ENCODE results near the gene BTN1A1.
A peak's percentile ranks its signal among the peaks of the same experiment; 100 is the strongest.

BTN1A1 gene

DNA sequence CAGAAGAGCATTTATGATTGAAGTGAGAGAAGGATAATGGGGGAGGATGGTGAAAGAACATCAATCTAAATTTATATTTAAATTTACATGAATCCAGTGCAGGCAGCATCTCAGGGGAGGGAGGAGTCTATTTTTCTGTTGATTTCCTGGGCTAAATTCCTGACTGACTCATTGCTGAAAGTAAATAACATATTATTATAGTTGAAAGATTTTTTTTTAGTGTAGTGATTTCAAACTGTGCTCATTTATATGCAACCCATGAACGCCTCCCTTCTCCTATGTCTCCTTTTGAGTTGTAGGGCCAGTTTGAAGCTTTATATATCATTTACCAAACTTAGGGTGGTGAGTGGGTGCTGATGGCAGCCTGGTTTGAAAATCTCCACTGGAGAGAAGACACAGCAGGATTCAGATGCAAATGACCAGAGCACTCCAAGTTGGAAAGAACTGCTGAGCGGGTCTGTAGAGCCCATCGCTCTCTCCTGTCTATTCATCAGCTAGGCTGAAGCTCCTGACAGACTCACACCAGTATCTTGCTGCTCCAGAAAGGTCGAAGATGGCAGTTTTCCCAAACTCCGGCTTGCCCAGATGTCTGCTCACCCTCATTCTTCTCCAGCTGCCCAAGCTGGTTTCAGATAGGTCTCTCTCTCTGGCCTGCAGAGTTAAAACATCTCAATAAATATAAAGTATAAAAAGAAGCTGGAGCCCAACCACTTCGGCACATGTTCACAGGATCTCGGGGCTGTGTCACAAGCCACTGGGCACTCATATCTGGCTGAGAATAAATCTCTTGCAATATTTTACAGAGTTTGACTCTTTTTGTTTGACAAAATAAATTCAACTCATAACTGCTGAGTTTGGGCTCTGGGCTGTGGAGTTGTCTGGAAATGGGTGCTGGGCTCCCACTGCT, 24.0 kb upstream of the BTN1A1 start:
- TF ChIP-seq, protein P1, sequence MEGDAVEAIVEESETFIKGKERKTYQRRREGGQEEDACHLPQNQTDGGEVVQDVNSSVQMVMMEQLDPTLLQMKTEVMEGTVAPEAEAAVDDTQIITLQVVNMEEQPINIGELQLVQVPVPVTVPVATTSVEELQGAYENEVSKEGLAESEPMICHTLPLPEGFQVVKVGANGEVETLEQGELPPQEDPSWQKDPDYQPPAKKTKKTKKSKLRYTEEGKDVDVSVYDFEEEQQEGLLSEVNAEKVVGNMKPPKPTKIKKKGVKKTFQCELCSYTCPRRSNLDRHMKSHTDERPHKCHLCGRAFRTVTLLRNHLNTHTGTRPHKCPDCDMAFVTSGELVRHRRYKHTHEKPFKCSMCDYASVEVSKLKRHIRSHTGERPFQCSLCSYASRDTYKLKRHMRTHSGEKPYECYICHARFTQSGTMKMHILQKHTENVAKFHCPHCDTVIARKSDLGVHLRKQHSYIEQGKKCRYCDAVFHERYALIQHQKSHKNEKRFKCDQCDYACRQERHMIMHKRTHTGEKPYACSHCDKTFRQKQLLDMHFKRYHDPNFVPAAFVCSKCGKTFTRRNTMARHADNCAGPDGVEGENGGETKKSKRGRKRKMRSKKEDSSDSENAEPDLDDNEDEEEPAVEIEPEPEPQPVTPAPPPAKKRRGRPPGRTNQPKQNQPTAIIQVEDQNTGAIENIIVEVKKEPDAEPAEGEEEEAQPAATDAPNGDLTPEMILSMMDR (IDR thresholded peaks at IDR 0.05; ENCODE audit: poor library complexity, severe bottlenecking): no peak
- H3K4me3 ChIP-seq (ENCODE audit: severe bottlenecking): no peak overlapping the region
- H3K27ac ChIP-seq (ENCODE audit: poor library complexity, severe bottlenecking): peak overlapping the region; percentile 88
- H3K27me3 ChIP-seq (ENCODE audit: insufficient read depth, poor library complexity, severe bottlenecking): no peaks in the 10 kb centered on the region
- H3K9me3 ChIP-seq (ENCODE audit: severe bottlenecking): no peaks in the 10 kb centered on the region
- no peak for ATAC-seq (ENCODE audit: low read depth)
- no peaks in the 10 kb centered on the region for H3K36me3 ChIP-seq (ENCODE audit: low read depth)
- DNase-seq (ENCODE audit: low spot score): no peak
- H3K4me1 ChIP-seq (ENCODE audit: insufficient read depth, poor library complexity, severe bottlenecking): peaks cover 13% of the 10 kb centered on the region

DNA sequence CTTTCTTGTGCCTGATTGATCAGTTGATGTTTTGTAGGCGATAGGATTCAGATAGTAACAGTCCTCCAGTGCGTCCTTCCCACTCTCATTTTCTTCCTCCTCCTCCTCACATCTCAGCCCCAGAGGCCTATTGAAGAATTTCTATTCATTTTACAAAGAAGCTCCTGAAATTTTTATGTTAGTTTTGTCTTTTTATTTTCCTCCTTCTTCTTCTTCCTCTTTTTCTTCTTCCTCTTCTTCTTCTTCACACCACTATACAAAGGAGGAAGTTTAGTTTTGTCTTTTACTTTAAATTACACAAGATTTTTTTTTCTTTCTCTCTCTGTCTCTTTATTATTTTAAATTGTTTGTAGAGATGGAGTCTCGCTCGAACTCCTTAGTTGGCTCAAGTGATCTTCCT, 23.2 kb upstream of the BTN1A1 start:
- H3K27ac ChIP-seq (ENCODE audit: poor library complexity, severe bottlenecking): no peak overlapping the region
- H3K9me3 ChIP-seq (ENCODE audit: severe bottlenecking): no peaks in the 10 kb centered on the region
- DNase-seq (ENCODE audit: low spot score) (no peak), ATAC-seq (ENCODE audit: low read depth) (no peak)
- no peaks in the 10 kb centered on the region for H3K36me3 ChIP-seq (ENCODE audit: low read depth)
- TF ChIP-seq, protein P1 (IDR thresholded peaks at IDR 0.05; ENCODE audit: poor library complexity, severe bottlenecking): no peak
- peaks cover 13% of the 10 kb centered on the region for H3K4me1 ChIP-seq (ENCODE audit: insufficient read depth, poor library complexity, severe bottlenecking)
- no peak overlapping the region for H3K4me3 ChIP-seq (ENCODE audit: severe bottlenecking)
- H3K27me3 ChIP-seq (ENCODE audit: insufficient read depth, poor library complexity, severe bottlenecking): no peaks in the 10 kb centered on the region

DNA sequence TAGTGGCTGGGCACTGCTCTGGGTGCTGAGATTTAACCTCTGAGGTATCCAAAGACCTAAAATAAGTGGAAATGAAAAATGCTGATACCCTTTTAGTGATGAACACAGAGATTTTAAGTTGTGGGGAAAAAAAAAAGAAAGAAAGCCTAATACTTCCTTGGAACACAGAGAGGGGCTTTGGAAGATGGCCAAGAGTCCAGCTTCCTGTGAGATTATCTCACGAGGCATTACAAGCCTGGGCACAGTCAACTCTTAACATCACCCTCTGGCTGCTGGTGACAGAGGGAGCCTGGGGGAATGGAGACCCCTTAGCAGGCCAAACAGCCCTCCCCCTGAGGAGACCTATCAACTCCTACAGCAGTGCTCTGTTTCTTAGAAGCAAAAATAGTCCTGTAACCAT, 22.7 kb upstream of the BTN1A1 start:
- no peaks in the 10 kb centered on the region for H3K36me3 ChIP-seq (ENCODE audit: low read depth)
- no peaks in the 10 kb centered on the region for H3K9me3 ChIP-seq (ENCODE audit: severe bottlenecking)
- H3K27me3 ChIP-seq (ENCODE audit: insufficient read depth, poor library complexity, severe bottlenecking): no peaks in the 10 kb centered on the region
- DNase-seq (ENCODE audit: low spot score) (no peak), ATAC-seq (ENCODE audit: low read depth) (no peak)
- no peak overlapping the region for H3K4me3 ChIP-seq (ENCODE audit: severe bottlenecking)
- TF ChIP-seq, protein P1 (IDR thresholded peaks at IDR 0.05; ENCODE audit: poor library complexity, severe bottlenecking): no peak
- peaks cover 13% of the 10 kb centered on the region for H3K4me1 ChIP-seq (ENCODE audit: insufficient read depth, poor library complexity, severe bottlenecking)
- H3K27ac ChIP-seq (ENCODE audit: poor library complexity, severe bottlenecking): no peak overlapping the region

DNA sequence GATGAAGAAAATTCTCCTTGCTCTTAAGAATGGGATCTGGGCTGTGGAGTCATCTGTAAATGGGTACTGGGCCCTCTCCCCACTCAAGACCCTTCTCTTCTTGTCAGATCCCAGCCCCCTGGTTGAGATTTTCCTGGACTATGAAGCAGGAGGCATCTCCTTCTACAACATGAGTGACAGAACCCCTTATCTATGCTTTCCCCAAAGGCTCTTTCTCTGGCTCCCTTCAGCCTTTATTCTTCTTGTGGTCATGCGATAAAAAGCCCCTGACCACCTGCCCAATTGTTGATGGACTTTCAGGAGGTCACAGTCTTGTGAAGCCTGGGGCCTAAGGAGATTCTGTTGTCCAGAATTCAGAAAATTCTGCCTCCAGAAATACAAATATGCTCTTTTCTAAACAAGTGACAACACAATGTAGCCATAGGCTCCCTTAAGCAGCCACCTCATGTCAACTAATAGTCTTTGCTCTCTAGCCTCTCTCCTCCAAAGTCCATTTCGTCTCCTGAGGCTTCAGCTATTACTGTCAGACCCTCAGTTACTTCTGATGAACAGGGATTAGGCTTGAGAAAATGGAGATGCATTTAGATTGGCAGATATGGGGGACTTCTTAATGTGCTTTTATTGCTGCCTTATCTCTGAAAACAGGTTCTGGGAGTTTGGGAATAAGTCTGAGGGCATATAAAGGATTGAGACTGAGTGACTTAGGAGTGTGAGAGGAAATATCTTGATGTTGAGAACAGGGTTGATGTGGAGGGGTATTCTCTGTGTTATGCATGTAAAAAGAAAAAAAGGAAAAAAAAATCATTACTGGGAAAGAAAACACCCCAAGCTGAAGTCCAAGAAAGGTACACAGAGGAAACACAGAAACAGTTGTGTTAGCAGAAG, 21.8 kb upstream of the BTN1A1 start:
- no peaks in the 10 kb centered on the region for H3K27me3 ChIP-seq (ENCODE audit: insufficient read depth, poor library complexity, severe bottlenecking)

More for the DNA sequence above, 21.8 kb upstream of the BTN1A1 start:
- Histone ChIP-seq H3K4me1 (ENCODE audit: insufficient read depth, poor library complexity, severe bottlenecking) (peaks cover 13% of the 10 kb centered on the region), H3K9me3 (ENCODE audit: severe bottlenecking) (no peaks in the 10 kb centered on the region), H3K4me3 (ENCODE audit: severe bottlenecking) (no peak overlapping the region), H3K27ac (ENCODE audit: poor library complexity, severe bottlenecking) (no peak overlapping the region), H3K36me3 (ENCODE audit: low read depth) (no peaks in the 10 kb centered on the region)
- TF ChIP-seq, protein P1 (IDR thresholded peaks at IDR 0.05; ENCODE audit: poor library complexity, severe bottlenecking): no peak
- DNase-seq (ENCODE audit: low spot score) (no peak), ATAC-seq (ENCODE audit: low read depth) (no peak)
